MM.1S (cell line): ENCODE measurements around the gene RFXANK.

Experiments
- CTCF ChIP-seq: fragments of 300-600 bp; sonication (generic); IDR thresholded peaks from 2 replicates; pipeline ENCODE4 v1.5.1; 2016; ENCODE audit warnings: antibody characterized with exemption, low read length, mixed read lengths
- EZH2 ChIP-seq: fragments of 300-600 bp; sonication (generic); optimal IDR thresholded peaks from 2 replicates; pipeline ENCODE3; 2017; ENCODE audit warnings: low read depth, mild to moderate bottlenecking, antibody characterized with exemption, low read length, mixed read lengths
- EZH2phosphoT487 ChIP-seq: fragments of 300-600 bp; sonication (generic); IDR thresholded peaks from 2 replicates; pipeline ENCODE4 v1.6.1; 2018; ENCODE audit warnings: antibody characterized with exemption, low read length

- TF ChIP-seq CTCF, result no peak
- no peak for TF ChIP-seq EZH2phosphoT487
- TF ChIP-seq EZH2, result no peak
Observed at GRCh38 chr19:19207637-19208572, 15.8 kb downstream of the RFXANK start.
